Right lobe of liver (tissue), 6 donors: ENCODE data around the gene ZSCAN4. TPM values are rescaled to one million over a fixed set of nuclear protein-coding genes. Genes with fewer than 3 reads are reported as not detected.

Source experiments
- ATAC-seq, 4 donors: fragments of 200-7000 bp; cut with Tn5 transposase; one replicate each; pipeline ENCODE4 v1.9.1; 2020; ENCODE audit warnings: mild to moderate bottlenecking in 4 of 4, moderate library complexity in 4 of 4
- DNase-seq, 3 donors: peaks; one replicate each; pipeline ENCODE4 v3.0.0-alpha.2; 2020
- H3K27ac ChIP-seq, 3 donors: fragments of 200-600 bp; one replicate each; pipeline ENCODE4 v1.8.0; 2022
- H3K27me3 ChIP-seq, 2 donors: fragments of 200-600 bp; one replicate each; pipeline ENCODE4 v1.8.0; 2022
- H3K36me3 ChIP-seq, 4 donors: fragments of 200-600 bp; sonication (generic) in 1 of 4; one replicate each; pipeline versions ENCODE4 v1.5.1 to v1.8.0; 2017 to 2022; ENCODE audit warnings: control low read depth in 1 of 4
- H3K4me1 ChIP-seq, 4 donors: fragments of 200-600 bp; sonication (generic) in 1 of 4; one replicate each; pipeline versions ENCODE4 v1.5.1 to v1.8.0; 2017 to 2022; ENCODE audit warnings: control low read depth in 1 of 4
- H3K4me3 ChIP-seq, 3 donors: fragments of 200-600 bp; one replicate each; pipeline ENCODE4 v1.8.0; 2022
- H3K9me3 ChIP-seq, 4 donors: fragments of 200-600 bp; sonication (generic) in 1 of 4; one replicate each; pipeline versions ENCODE4 v1.5.1 to v1.8.0; 2017 to 2022; ENCODE audit warnings: control low read depth in 1 of 4
- POLR2A ChIP-seq: fragments of 450-650 bp; IDR thresholded peaks from one replicate; pipeline ENCODE4 v1.6.1; 2017; ENCODE audit warnings: antibody characterized with exemption, mild to moderate bottlenecking
- WGBS: methylation state at CpG from one replicate; pipeline ENCODE4 v1.1.6; 2018; ENCODE audit warnings: low coverage, low lambda C conversion rate; ENCODE audit not compliant: insufficient coverage; ENCODE audit errors: missing lambda C conversion rate; 5-methylcytosine and 5-hydroxymethylcytosine counted together
- intact Hi-C, 2 donors: fragments of 100-400 bp; cut with DNase I; formaldehyde crosslinking; loops; one replicate each; pipeline versions ENCODE4 v1.11.2 to v1.14.1; 2022
- long read RNA-seq: library from polyadenylated mRNA; unstranded; transcript quantifications from one replicate; pipeline ENCODE4 v2.0.0, GENCODE V29; 2019
- total RNA-seq, 6 experiments: library from RNA; depleted of rRNA in 2 of 6; stranded (reverse); fragments of >200 nt in 2 of 6; fragmentation: NEBNext Ultra II Directional in 3 of 6; extraction: Animal tissue kit (Norgen Biotek cat#: 25700) in 3 of 6; gene quantifications; one replicate each; pipeline versions ENCODE4 v1.1.0 to v1.2.4, GENCODE V29; 2016 to 2023
- TF ChIP-seq, protein P1 (sequence below), 4 donors: fragments of 200-600 bp in 3 of 4; fragments of 450-650 bp in 1 of 4; IDR thresholded peaks; one replicate each; pipeline versions ENCODE4 v1.5.1 to v1.8.0; 2016 to 2022; ENCODE audit warnings: antibody characterized with exemption in 4 of 4, mild to moderate bottlenecking in 2 of 4
- donor health status: DM: no; HTN: yes; CAD: no.
- donor health status: DM: no; HTN: no; CAD: no.
- donor health status: DM: no; HTN: no; CAD: no.
- donor health status: DM: no; HTN: yes; CAD: no.
- donor health status: DM: no; HTN: yes; CAD: no.

Gene ZSCAN4, protein sequence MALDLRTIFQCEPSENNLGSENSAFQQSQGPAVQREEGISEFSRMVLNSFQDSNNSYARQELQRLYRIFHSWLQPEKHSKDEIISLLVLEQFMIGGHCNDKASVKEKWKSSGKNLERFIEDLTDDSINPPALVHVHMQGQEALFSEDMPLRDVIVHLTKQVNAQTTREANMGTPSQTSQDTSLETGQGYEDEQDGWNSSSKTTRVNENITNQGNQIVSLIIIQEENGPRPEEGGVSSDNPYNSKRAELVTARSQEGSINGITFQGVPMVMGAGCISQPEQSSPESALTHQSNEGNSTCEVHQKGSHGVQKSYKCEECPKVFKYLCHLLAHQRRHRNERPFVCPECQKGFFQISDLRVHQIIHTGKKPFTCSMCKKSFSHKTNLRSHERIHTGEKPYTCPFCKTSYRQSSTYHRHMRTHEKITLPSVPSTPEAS
- total RNA-seq: not detected
- long read RNA-seq: 0 reads

DNA sequence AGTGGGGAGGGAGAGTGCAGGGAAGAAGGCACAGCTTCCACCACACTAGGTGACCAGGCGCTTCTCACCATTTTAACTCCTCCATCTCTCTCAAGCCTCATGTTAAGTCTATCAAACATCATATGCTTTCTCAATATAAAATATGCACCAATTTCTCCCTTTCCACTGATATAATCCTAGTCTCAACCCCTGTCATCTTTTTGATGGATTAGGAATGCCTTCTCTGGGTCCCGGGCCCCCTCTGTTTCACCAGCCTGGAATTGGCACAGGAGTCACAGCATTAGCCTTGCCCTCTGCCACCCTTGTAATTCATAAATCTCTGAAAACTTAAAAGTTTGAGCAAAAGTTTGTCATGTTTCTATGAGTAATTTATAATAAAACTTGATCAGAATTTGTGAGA, at the start of gene ZSCAN4:
TSS of gene ZSCAN4 (plus strand) at position 301 of the 400 bp plus-strand sequence. CDS start 7,211 bp downstream, outside the sequence.
- ATAC-seq: no peak
- H3K9me3 ChIP-seq: no peaks in the 10 kb centered on the region
- H3K4me1 ChIP-seq: no peaks in the 10 kb centered on the region
- H3K36me3 ChIP-seq: no peaks in the 10 kb centered on the region
- no peaks in the 10 kb centered on the region for H3K27me3 ChIP-seq
- 86% methylated on average over 2 of the region's 2 CpGs for WGBS
- H3K4me3 ChIP-seq: no peak within 1 kb of the TSS
- intact Hi-C loops: no loop called here
- H3K27ac ChIP-seq: no peak within 1 kb of the TSS
- TF ChIP-seq, protein P1, sequence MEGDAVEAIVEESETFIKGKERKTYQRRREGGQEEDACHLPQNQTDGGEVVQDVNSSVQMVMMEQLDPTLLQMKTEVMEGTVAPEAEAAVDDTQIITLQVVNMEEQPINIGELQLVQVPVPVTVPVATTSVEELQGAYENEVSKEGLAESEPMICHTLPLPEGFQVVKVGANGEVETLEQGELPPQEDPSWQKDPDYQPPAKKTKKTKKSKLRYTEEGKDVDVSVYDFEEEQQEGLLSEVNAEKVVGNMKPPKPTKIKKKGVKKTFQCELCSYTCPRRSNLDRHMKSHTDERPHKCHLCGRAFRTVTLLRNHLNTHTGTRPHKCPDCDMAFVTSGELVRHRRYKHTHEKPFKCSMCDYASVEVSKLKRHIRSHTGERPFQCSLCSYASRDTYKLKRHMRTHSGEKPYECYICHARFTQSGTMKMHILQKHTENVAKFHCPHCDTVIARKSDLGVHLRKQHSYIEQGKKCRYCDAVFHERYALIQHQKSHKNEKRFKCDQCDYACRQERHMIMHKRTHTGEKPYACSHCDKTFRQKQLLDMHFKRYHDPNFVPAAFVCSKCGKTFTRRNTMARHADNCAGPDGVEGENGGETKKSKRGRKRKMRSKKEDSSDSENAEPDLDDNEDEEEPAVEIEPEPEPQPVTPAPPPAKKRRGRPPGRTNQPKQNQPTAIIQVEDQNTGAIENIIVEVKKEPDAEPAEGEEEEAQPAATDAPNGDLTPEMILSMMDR (IDR thresholded peaks at IDR 0.05): no peak
- no peak for TF ChIP-seq POLR2A
- DNase-seq: no peak

DNA sequence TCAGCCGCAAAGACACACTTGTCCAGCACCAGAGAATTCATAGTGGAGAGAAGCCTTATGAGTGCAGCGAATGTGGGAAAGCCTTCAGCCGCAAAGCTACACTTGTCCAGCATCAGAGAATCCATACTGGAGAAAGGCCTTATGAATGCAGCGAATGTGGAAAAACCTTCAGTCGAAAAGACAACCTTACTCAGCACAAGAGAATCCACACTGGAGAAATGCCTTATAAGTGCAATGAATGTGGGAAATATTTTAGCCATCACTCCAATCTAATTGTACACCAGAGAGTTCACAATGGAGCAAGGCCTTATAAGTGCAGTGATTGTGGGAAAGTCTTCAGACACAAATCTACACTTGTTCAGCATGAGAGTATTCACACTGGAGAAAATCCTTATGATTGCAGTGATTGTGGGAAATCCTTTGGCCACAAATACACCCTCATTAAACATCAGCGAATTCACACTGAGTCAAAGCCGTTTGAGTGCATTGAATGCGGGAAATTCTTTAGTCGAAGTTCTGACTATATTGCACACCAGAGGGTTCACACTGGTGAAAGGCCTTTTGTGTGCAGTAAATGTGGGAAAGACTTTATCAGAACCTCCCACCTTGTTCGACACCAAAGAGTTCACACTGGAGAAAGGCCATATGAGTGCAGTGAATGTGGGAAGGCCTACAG, 47.9 kb upstream of the ZSCAN4 start:
- Histone ChIP-seq H3K9me3 (peaks cover 0 to 86% (median 57%) of the 10 kb centered on the region in 4 donors), H3K4me3 (no peak overlapping the region), H3K4me1 (no peaks in the 10 kb centered on the region), H3K27ac (no peak overlapping the region), H3K36me3 (peaks cover 9 to 46% (median 19%) of the 10 kb centered on the region in 4 donors), H3K27me3 (no peaks in the 10 kb centered on the region)
- DNase-seq: no peak
- 94% methylated on average over 8 of the region's 10 CpGs for WGBS
- no peak for ATAC-seq
- TF ChIP-seq, protein P1 (IDR thresholded peaks at IDR 0.05): no peak
- TF ChIP-seq POLR2A: no peak
- intact Hi-C loops: no loop called here

DNA sequence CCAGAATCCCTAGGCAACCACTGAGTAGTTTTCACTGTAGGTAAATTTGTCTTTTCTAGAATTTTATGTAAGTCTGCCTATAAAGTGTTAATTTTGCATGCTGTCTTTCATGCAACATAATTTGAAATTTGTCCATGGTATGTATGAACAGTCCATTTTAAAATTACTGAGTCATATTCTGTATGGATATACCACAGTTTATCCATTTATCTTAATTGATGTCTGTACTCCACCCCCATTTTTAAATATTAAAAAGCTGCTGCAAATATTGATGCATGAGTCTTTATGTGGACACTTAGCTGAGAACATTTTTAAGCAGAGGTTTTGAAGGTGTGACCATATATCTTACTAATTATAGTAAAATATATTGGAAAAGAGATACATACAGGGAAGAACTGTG, 45.6 kb upstream of the ZSCAN4 start:
- peaks cover 0 to 84% (median 55%) of the 10 kb centered on the region in 4 donors for H3K9me3 ChIP-seq
- H3K4me3 ChIP-seq: no peak overlapping the region
- ATAC-seq (no peak), DNase-seq (no peak)
- no peak for TF ChIP-seq POLR2A
- TF ChIP-seq, protein P1 (IDR thresholded peaks at IDR 0.05): no peak
- no peak overlapping the region for H3K27ac ChIP-seq
- H3K27me3 ChIP-seq: no peaks in the 10 kb centered on the region
- intact Hi-C loops: no loop called here
- peaks cover 9 to 46% (median 19%) of the 10 kb centered on the region in 4 donors for H3K36me3 ChIP-seq
- H3K4me1 ChIP-seq: no peaks in the 10 kb centered on the region

DNA sequence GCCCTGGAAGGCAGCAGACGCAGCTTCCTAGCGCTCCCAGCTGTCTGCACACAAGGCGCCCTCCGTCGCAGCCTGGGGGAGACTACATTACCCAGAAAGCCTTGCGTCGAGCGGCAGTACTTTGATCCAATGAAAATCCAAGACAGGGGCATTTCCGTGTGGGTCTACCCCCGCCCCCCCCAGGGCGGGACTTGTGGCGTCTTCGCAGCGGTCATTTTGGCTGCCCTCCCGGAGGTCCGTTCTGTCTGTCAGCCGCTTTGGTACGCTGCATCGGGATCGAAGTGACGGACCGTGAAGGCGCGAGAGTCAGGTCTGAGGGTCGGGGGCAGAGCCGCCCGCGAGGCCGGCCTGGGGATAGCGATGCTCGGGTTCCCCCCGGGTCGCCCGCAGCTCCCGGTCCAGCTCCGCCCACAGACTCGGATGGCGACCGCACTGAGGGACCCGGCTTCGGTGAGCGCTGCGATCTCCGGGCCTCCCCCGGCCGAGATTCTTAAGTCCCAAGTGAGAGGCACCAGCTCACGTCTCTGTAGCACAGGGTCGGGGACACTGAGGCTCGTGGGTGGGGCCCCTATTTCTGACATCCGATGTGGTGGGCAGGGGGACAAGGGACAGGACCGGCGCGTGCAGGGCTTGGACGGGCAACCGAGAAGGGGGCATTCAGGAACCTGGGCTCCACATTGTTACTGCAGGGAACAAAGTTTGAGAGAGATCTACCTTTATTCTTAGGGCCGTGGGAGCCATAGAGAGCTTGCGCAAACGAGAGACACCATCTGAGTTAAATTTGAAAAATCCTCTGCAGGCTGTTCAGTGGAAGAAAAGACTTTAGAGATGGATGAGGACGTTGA, 35.5 kb upstream of the ZSCAN4 start, which contains the start of gene ZNF211:
TSS of gene ZNF211 (plus strand) at position 182 of the 845 bp plus-strand sequence. CDS start at position 361, 179 bp downstream.
- WGBS: 11% methylated on average over 8 of the region's 59 CpGs
- DNase-seq (peak; percentile 88 to 95 (median 94)), ATAC-seq (peak; percentile 100)
- TF ChIP-seq, protein P1 (IDR thresholded peaks at IDR 0.05): no peak
- TF ChIP-seq POLR2A: no peak
- Histone ChIP-seq H3K4me3 (peak within 1 kb of the TSS; percentile 78 to 87 (median 84)), H3K36me3 (peaks cover 0 to 13% (median 6%) of the 10 kb centered on the region in 4 donors), H3K27ac (peak within 1 kb of the TSS; percentile 25 to 53 (median 47)), H3K4me1 (peaks cover 0 to 2% (median 0%) of the 10 kb centered on the region in 4 donors), H3K27me3 (no peaks in the 10 kb centered on the region), H3K9me3 (peaks cover 0 to 17% (median 2%) of the 10 kb centered on the region in 4 donors)
- intact Hi-C loops: no loop called here
